Panc1 (cell line): Measurements from ENCODE around the gene MYT1. TPM values are rescaled to one million over a fixed set of nuclear protein-coding genes. Genes with fewer than 3 reads are reported as not detected.
"Not testable (repeated sequence)": the region's sequence is repeated elsewhere in the genome, so short reads cannot be mapped to it uniquely, and the experiment has no call there.

Experiments used
- ATAC-seq: fragments of 200-7000 bp; cut with Tn5 transposase; 2 replicates; pipeline ENCODE4 v1.9.1; 2020; ENCODE audit warnings: mild to moderate bottlenecking, moderate library complexity
- BruUV-seq: library from RNA; stranded (reverse); fragments of 400-500 nt; replicated peaks from 2 replicates; lab custom pipeline; 2021; lab: Mats Ljungman, UMichigan
- CTCF ChIA-PET: fragments of 300-600 bp; sonication (Branson Sonifier 250); formaldehyde crosslinking; loops from one replicate; lab custom pipeline; 2022; ENCODE audit warnings: antibody characterized with exemption; lab: Charles Lee
- POLR2A ChIA-PET: fragments of 300-600 bp; sonication (Branson Sonifier 250); formaldehyde crosslinking; loops from one replicate; lab custom pipeline; 2022; ENCODE audit warnings: antibody characterized with exemption; lab: Charles Lee
- DNase-seq: peaks from one replicate; pipeline ENCODE4 v3.0.0-alpha.2; 2010; ENCODE audit warnings: low read depth, low spot score
- H3K27ac ChIP-seq: 2 replicates; pipeline ENCODE4 v1.5.1; 2011; ENCODE audit warnings: mild to moderate bottlenecking, low read length, inconsistent platforms
- H3K27me3 ChIP-seq: fragments of 200-500 bp; sonication (Bioruptor generic); 2 replicates; pipeline ENCODE4 v1.6.0; 2014; ENCODE audit warnings: low read length, inconsistent platforms; ENCODE audit not compliant: control insufficient read depth, insufficient read depth
- H3K36me3 ChIP-seq: fragments of 200-500 bp; sonication (Bioruptor generic); 2 replicates; pipeline ENCODE4 v1.5.1; 2014; ENCODE audit warnings: inconsistent platforms, mild to moderate bottlenecking, low read length, moderate library complexity; ENCODE audit not compliant: control insufficient read depth, insufficient read depth
- H3K4me1 ChIP-seq: 2 replicates; pipeline ENCODE4 v1.5.1; 2011; ENCODE audit warnings: inconsistent platforms, mild to moderate bottlenecking, low read length, moderate library complexity; ENCODE audit not compliant: control insufficient read depth, insufficient read depth
- H3K4me3 ChIP-seq, 2 experiments: 2 replicates each; pipeline ENCODE4 v1.5.1; 2011 to 2012; ENCODE audit warnings: low read depth in 2 of 2, low read length in 2 of 2, mild to moderate bottlenecking in 2 of 2, inconsistent platforms in 1 of 2, moderate library complexity in 1 of 2
- H3K9me3 ChIP-seq: fragments of 200-500 bp; sonication (Bioruptor generic); 2 replicates; pipeline ENCODE4 v1.5.1; 2014; ENCODE audit warnings: low read depth, mild to moderate bottlenecking, inconsistent platforms, low read length, moderate library complexity; ENCODE audit not compliant: control insufficient read depth, insufficient read depth
- POLR2AphosphoS5 ChIP-seq: IDR thresholded peaks from 2 replicates; pipeline ENCODE4 v1.6.1; 2012; ENCODE audit warnings: mild to moderate bottlenecking, low read depth, low read length, moderate library complexity
- SIN3A ChIP-seq: IDR thresholded peaks from 2 replicates; pipeline ENCODE4 v1.6.1; 2012; ENCODE audit warnings: low read depth, mild to moderate bottlenecking, low read length, moderate library complexity, borderline replicate concordance; ENCODE audit not compliant: insufficient read depth
- TCF7L2 ChIP-seq: IDR thresholded peaks from 2 replicates; pipeline ENCODE4 v1.6.1; 2011; ENCODE audit warnings: mild to moderate bottlenecking, low read depth, low read length, inconsistent platforms
- in situ Hi-C: cut with HindIII; loops from 2 replicates; pipeline ENCODE4 v1.10.0; 2016; ENCODE audit warnings: low sequenced_read_pairs, low pct_unique_long_range_greater_than_20kb
- intact Hi-C: fragments of 100-400 bp; cut with micrococcal nuclease; formaldehyde crosslinking; loops from one replicate; pipeline ENCODE4 v1.10.0; 2022; ENCODE audit not compliant: unreplicated experiment
- total RNA-seq: library from RNA; stranded (reverse); gene quantifications from one replicate; pipeline ENCODE4 v1.2.1, GENCODE V29; 2021; ENCODE audit not compliant: unreplicated experiment
- TF ChIP-seq, protein P1 (sequence below), 2 experiments: IDR thresholded peaks; 2 replicates each; pipeline ENCODE4 v1.6.1; 2011 to 2012; ENCODE audit warnings: low read depth in 2 of 2, control low read depth in 1 of 2, low read length in 1 of 2, mild to moderate bottlenecking in 1 of 2, moderate library complexity in 1 of 2; ENCODE audit not compliant: insufficient read depth in 1 of 2
- TF ChIP-seq, protein P2 (sequence below): fragments of 450-650 bp; IDR thresholded peaks from 2 replicates; pipeline ENCODE4 v1.5.1; 2017; ENCODE audit warnings: mild to moderate bottlenecking

The MYT1 gene
- total RNA-seq, 1 experiment from 2014 or later = 0.41 TPM

DNA sequence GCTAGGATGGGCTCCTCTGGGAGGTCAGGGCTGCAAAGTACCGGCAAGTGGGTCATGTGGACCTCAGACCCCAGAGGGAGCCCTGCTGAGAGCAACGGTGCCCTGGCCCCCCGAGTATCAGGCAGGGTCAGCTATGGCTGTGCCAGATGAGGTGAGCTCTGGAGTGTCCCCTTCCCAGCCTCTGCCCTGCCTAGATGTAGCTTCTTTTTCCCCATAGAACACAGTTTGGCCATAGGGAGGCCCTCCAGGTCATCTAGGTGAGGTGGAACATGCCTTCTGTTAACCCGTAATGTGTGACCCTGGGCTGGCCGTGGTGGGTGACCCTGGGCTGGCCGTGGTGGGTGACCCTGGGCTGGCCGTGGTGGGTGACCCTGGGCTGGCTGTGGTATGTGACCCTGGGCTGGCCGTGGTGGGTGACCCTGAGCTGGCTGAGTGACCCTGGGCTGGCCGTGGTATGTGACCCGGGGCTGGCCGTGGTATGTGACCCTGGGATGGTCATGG is 70.1 kb downstream of the MYT1 start:
- no TSS peak for BruUV-seq
- POLR2A ChIA-PET = no interaction called here
- intact Hi-C loops = no loop called here
- 0 out of 2 replicates have a peak, but pooled peaks cover 3% of the 10 kb centered on the region for H3K4me1 ChIP-seq
- DNase-seq (no peak), ATAC-seq (no peak)
- CTCF ChIA-PET = no interaction called here
- TF ChIP-seq, protein P1, sequence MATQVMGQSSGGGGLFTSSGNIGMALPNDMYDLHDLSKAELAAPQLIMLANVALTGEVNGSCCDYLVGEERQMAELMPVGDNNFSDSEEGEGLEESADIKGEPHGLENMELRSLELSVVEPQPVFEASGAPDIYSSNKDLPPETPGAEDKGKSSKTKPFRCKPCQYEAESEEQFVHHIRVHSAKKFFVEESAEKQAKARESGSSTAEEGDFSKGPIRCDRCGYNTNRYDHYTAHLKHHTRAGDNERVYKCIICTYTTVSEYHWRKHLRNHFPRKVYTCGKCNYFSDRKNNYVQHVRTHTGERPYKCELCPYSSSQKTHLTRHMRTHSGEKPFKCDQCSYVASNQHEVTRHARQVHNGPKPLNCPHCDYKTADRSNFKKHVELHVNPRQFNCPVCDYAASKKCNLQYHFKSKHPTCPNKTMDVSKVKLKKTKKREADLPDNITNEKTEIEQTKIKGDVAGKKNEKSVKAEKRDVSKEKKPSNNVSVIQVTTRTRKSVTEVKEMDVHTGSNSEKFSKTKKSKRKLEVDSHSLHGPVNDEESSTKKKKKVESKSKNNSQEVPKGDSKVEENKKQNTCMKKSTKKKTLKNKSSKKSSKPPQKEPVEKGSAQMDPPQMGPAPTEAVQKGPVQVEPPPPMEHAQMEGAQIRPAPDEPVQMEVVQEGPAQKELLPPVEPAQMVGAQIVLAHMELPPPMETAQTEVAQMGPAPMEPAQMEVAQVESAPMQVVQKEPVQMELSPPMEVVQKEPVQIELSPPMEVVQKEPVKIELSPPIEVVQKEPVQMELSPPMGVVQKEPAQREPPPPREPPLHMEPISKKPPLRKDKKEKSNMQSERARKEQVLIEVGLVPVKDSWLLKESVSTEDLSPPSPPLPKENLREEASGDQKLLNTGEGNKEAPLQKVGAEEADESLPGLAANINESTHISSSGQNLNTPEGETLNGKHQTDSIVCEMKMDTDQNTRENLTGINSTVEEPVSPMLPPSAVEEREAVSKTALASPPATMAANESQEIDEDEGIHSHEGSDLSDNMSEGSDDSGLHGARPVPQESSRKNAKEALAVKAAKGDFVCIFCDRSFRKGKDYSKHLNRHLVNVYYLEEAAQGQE (IDR thresholded peaks at IDR 0.05; ENCODE audit: insufficient read depth in 1 of 2, low read depth in 2 of 2, low read length in 1 of 2) = no peak
- TF ChIP-seq SIN3A (no peak), TCF7L2 (no peak), POLR2AphosphoS5 (no peak)
- TF ChIP-seq, protein P2, sequence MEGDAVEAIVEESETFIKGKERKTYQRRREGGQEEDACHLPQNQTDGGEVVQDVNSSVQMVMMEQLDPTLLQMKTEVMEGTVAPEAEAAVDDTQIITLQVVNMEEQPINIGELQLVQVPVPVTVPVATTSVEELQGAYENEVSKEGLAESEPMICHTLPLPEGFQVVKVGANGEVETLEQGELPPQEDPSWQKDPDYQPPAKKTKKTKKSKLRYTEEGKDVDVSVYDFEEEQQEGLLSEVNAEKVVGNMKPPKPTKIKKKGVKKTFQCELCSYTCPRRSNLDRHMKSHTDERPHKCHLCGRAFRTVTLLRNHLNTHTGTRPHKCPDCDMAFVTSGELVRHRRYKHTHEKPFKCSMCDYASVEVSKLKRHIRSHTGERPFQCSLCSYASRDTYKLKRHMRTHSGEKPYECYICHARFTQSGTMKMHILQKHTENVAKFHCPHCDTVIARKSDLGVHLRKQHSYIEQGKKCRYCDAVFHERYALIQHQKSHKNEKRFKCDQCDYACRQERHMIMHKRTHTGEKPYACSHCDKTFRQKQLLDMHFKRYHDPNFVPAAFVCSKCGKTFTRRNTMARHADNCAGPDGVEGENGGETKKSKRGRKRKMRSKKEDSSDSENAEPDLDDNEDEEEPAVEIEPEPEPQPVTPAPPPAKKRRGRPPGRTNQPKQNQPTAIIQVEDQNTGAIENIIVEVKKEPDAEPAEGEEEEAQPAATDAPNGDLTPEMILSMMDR = no peak
- H3K4me3 ChIP-seq = no peak overlapping the region
- H3K9me3 ChIP-seq = no peaks in the 10 kb centered on the region
- no peaks in the 10 kb centered on the region for H3K27me3 ChIP-seq
- H3K36me3 ChIP-seq = no peaks in the 10 kb centered on the region
- no peak overlapping the region for H3K27ac ChIP-seq
- in situ Hi-C loops = no loop called here

DNA sequence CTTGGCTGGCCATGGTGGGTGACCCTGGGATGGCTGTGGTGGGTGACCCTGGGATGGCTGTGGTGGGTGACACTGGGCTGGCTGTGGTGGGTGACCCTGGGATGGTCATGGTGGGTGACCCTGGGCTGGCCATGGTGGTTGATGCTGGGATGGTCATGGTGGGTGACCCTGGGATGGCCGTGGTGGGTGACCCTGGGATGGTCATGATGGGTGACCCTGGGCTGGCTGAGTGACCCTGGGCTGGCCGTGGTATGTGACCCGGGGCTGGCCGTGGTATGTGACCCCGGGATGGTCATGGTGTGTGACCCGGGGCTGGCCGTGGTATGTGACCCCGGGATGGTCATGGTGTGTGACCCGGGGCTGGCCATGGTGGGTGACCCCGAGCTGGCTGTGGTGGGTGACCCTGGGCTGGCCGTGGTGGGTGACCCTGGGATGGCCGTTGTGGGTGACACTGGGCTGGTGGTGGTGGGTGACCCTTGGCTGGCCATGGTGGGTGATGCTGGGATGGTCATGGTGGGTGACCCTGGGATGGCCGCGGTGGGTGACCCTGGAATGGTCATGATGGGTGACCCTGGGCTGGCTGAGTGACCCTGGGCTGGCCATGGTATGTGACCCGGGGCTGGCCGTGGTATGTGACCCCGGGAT is 70.8 kb downstream of the MYT1 start:
- H3K9me3 ChIP-seq, BruUV-seq, ATAC-seq, H3K4me1 ChIP-seq, DNase-seq, CTCF ChIA-PET, H3K36me3 ChIP-seq, H3K4me3 ChIP-seq, H3K27me3 ChIP-seq, intact Hi-C loops, POLR2A ChIA-PET, H3K27ac ChIP-seq, in situ Hi-C loops: not testable (repeated sequence)
